Dermis microvascular lymphatic vessel endothelial cell (primary cell): ENCODE measurements around the gene TCEA3. TPM values are rescaled to one million over a fixed set of nuclear protein-coding genes. Genes with fewer than 3 reads are reported as not detected.

Experiments used
- DNase-seq, 2 donors: peaks; one replicate each; pipeline versions ENCODE4 v3.0.0 to v3.0.0-alpha.2; 2010; ENCODE audit warnings: low read depth in 2 of 2
- total RNA-seq: library from RNA; depleted of rRNA; stranded (reverse); fragments of >200 nt; gene quantifications from 2 replicates; pipeline ENCODE4 v1.2.1, GENCODE V29; 2014

TCEA3 gene
- total RNA-seq, 1 donor from 2014 or later = 0.13 TPM

DNA sequence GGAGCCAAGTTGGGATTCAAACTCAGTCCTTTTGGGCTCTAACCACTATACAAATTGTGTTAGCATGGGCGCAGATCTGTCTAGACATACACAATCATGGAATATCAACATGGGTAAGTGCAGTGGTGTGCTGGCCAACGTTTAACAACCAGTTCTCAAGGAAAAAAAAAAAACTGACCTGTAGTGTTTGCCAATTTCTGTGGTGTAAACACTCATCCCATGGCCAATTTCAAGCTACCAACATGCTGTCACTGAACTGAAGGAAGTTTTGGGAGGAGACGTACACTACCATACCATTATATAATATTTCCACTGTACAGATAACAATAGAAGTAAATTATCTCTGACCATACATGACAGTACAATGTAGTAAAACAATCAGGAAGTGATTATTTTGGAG is 3.2 kb downstream of the TCEA3 start:
- DNase-seq = no peak

DNA sequence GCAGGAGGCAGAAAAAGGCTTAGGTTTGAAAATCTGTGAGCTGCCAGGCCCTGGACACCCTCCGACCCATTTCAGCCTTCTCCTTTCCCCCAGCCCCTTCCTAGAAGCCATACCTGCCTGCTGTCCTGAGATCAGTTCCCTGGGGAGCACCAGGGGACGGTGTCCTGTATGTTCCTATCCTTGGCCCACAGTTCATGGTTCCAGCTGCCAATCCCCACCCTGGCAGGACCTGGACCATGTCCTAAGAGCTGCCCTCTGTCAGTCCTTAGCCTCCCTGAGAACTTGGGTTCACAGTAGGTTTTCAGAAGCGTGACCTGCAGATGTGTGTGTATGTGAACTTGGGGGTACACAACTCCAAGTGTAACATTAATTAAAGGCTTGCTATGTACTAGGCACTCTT is 3.8 kb downstream of the TCEA3 start:
- DNase-seq = no peak

DNA sequence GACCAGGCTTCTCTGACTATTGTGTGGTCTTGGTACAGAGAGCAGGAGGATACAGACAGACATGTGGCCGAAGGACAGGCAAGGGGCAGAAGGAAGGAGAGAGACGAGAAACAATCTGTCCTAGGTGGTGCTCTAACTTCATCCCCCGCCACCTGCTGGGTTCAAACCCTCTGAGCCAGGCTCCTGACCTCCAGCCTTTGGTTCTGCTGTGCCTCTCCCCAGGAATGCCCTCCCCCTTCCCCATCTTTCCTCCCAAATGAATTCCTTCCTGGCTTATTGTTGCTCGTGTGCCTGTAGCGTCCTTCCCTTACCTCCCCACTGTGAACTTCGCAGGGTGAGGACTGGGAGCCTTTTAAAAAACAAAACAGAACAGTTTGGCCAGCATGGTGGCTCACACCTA is 5.4 kb downstream of the TCEA3 start:
- no peak for DNase-seq

DNA sequence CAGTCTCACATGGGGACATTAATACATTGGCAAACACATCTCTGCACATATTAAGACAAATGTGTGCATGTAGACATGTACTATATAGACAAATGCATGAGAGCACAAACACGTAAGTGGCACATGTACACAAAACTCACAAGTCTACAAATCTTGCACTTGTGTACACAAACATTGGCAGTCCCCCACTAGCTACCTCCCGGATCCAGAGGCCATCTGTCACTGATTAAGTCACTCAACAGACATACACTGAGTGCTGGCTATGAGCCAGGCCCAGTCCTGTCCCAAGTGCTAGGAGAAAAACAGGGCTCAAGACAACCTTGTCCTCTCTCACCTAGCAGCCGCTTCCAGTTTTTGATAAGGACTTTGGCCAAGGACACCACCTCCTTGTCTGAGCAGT is 7.0 kb downstream of the TCEA3 start:
- peak in 1 of 2 donors; percentile 23 for DNase-seq

DNA sequence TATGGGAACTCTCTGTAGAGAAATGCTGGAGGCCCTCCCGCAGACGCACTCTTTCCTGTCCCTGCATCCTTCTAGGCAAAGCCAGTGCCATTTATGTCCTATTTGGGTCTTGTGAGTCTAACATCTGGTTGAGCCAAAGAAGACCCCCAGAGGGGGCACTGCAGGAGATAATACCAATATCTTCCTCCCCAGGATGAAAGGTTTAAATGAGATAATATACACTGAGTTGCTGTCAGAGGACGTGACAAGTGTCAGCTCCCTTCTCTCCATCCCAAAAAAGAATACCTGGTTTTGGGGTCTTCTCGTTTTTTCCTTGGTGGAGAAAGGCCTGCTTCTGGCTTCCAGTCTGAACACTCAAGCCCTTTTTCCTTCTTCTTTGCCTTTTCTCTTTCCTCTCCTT is 7.6 kb downstream of the TCEA3 start:
- DNase-seq = no peak

DNA sequence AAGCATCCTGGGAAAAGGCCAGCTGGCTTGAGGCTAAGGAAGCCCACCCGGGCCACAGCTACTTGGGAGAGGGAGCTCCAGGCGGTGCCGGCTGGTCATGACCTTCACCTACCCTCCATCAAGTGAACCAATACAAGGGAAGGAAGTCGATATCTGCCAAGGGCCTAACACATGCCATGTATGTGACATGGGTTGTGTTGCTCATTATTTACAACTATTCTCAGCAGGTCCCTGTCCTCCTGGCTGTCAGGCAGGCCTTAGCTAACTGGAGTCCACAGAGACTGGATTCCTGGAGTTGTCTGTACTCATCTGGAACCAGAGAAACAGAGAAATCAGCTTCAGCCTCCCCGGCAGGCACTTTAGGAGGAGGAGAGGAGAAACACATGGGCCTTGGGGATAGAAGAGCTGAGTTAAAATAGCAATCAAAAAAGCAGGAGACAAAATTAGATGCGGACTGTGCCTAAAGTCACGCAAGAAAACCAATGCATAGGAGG is 15.7 kb downstream of the TCEA3 start:
- DNase-seq = no peak

DNA sequence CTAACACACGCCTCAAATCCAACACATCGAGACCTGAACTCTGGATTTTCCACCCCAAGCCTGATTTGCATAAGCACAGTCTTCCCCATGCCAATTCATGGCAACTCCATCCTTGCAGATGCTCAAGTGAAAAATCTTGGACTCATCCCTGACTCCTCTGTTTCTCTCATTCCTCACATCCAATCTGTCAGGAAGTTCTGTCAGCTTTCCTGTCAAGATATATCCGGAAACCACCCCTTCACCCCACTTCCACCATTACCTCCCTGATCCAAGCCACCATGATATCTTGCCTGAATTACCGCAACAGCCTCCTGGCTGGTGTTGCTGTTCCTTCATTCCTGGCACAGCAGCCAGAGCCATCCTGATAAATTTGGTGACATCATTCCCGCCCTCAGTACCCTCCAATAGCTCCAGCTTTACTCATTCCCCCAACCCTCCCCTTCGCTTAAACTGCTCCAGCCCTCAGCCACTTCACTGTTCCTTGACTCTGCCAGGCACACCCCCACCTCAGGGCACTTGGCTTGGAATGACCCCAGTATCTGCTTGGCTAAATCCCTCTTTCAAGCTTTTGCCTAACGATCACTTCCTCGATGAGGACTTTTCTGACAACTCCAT is 17.4 kb downstream of the TCEA3 start:
- DNase-seq = no peak

DNA sequence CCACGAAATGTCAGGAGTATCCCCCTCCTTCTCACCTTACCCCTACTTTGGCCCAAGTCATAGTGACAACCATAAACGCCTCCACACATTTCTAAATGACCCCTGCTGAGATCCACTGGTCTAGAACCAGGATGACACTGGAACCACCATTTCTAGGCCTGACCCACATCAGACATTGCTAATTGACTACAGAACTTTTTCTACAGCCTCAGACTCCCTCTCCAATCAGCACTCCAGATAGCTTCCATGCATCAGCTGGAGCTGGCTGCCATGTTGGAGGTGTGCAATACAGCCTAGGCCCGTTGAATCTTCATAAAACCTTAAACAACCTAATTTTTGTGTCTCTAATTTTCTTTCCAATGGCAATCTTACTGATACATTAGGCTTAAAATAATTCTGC is 18.6 kb downstream of the TCEA3 start:
- DNase-seq = no peak

DNA sequence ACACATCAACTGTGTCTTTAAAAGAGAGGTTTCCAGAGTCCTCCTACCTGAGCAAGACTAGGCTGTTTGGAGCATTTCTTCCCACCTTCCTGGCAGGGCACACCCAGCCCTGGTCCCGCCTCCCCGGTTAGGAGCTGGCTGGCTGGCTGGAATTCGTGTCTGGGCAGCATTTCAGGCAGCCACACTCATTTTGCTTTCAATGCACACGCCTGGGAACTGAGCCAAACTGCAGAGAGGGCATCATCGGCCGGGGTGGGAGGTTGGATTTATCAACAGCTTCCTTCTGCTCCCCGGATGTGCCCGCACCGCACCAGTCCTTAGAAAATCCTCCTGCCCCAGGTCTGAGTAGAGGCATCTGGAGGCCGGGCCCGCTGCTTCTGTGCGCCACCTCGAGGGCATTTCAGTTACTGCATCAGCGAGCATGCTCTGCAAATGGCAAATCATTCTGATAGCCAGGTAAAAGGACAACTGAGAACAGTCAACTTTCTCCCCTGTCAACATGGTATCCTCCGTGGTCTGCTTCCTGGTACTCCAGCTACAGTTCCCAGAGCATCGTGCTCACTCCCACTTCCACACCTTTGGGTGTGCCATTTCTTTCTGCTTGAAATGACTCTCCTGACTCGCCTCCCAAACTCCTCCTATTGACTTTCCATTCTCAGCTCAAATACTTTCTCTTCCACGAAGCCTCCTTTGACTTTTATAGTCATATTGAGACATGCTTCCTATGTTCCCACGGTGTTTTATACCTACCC is 20.6 kb downstream of the TCEA3 start:
- DNase-seq = peak; percentile 27 to 73

DNA sequence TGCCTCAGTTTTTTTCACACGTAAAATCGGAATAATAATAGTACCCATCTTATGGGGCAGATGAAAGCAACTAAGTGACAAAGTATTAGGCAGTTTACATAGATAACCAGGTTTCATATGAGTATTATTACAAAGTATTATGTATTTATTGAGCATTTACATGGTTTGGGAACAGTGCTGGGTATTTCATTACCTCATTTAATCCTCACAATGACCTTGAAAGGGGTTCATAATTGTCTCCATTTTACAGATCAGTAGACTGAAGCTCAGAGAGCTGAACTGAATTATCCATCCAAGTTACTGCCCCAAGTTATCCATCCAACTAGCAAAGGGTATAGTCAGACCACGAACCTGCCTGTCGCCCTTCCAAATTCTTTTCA is 21.2 kb downstream of the TCEA3 start:
- DNase-seq = no peak

DNA sequence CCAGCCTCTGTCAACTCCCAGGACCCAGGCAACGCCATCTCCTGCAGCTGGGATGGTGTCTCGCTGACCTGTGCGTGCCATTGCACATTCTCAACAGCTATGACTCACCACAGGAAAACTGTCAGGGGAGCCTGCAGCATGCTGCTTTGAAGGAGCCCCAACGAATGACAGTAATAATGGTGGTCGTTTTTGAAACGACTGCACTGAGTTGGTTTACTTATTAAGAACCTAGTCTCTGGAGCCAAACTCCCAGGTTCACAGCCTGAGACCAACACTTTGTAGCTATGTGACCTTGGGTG is 21.6 kb downstream of the TCEA3 start:
- peak; percentile 51 to 87 for DNase-seq

DNA sequence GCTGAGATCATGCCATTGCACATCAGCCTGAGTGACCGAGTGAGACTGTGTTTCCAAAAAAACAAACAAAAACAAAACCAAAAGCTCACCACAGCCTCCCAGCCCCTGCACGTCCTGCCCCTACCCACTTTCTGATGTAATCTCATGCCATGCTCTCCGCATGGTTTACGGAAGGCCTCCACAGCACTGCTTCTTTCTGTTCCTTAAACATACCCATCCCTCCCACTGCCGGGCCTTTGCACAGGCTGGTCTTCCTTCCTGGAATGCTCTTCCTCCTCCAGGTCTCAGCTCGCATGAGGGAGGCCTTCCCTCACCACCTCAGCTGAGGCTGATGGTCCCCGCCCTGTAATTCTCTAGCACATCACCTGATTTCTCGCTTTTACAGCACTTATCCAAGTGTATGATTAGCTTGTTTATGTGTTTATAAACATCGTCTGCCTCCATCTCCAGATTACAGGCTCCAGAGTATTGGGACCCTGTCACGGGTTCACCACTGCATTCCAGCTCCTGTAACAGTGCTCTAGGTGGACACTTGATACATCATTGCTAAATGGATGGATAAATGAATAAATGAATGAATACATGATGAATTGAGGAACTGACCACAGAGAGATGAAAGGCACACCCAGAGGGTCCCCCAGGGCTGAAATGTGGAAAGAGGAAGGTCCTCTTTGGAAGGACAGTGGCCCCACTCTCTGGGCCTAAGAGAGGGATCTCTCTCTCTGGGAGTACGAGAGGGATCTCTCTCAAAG is 22.1 kb downstream of the TCEA3 start:
- no peak for DNase-seq

DNA sequence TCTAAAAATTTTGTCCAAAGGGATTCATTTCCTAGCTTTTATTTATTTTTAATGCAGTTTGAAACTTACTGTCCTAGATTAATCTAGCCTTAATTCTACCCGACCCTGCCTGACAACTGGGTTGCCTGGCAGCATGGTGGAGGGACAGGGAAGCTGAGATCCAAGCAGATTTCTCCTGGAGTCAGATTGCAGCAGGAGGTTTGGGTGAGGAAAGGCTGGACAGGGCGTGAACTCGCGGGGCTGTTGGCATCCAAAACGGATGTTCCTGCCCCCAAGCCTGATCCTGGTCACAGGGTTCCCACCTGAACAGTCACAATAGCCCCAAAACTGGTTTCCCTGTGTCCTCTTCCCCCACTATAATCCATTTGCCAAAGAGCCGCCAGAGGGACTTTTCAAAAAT is 23.2 kb downstream of the TCEA3 start:
- DNase-seq = no peak

DNA sequence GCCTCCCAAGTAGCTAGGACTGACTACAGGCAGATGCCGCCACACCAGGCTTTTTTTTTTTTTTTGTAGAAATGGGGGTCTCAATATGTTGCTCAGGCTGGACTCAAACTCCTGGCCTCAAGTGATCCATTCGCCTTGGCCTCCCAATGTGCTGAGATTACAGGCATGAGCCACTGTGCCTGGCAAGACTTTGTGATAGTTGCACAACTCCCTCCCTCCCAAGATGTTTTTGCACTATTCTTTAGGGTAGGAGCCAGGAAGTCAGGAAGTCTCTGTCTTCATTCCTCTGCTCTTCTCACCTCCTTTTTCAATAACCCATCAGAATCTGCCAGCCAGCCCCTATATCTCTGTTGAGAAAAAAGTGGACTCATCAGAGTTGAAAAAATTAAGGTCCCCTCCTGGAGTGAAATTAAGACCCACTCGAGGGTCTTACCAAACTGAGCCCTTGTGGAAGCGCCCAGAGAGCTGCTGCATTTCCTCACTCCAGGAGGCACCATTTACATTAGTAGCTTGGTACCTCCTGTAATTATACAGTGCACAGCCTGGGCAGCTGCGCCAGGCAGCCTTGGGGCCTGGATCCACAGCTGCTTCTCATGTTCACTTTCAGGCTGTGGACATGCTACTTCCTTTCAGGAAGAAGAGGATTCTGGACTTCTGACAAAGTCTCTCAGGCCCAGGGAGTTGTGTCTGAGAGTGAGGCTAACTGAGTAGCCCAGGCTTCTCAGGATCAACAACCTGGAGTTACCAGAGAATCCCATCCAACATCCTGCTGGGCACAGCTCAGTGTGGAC is 24.0 kb downstream of the TCEA3 start:
- DNase-seq = peak in 1 of 2 donors; percentile 43

DNA sequence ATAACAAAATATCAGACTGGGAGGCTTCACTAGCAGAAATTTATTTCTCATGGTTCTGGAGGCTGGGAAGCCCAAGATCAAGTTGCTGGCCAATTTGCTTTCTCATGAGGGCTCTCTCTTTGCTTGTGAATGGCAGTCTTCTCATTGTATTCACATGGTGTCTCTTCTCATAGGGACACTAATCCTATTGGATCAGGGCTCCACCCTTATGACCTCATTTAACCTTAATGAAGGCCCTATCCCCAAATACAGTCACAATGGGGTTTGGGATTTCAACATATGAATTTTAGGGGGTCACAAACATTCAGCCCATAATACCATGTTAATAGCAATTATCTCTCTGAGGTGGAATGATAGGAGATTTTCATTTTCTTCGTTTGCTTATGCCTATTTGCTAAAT is 25.3 kb downstream of the TCEA3 start:
- no peak for DNase-seq

DNA sequence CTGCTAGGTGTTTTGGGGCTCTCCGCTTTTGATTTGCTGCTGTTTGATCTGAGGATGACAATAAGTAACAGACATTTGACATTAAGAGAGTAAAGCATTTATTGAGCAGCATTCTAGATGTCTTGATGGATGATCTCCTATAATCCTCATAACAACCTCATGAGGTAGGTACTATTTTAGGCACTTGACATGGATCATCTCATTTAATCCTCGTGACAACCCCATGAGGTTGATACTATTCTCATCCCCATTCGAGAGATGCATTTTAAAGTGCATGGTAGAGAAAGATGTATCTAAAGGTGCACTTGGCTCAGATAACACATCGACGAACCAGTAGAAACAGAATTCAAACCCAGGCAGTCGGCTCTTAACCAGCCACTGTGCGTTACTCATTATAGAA is 26.6 kb downstream of the TCEA3 start:
- no peak for DNase-seq

DNA sequence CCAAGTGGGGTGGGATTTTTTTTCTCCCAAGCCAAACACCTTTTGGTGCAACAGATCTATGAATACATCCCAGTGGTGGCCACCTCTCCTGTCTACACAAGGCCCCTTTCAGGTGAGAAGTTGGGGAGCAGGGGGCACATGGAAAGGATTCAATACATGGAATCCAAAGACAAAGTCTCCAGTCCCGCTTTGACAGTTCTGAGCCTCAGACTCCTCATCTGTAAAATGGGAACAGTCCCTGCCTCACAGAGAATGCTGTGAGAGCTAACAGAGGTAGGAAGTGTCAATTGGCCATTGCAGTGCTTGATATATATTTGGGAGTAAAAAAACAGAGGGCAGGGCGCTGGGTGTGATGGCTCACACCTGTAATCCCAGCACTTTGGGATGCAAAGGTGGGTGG is 28.2 kb downstream of the TCEA3 start:
- no peak for DNase-seq

DNA sequence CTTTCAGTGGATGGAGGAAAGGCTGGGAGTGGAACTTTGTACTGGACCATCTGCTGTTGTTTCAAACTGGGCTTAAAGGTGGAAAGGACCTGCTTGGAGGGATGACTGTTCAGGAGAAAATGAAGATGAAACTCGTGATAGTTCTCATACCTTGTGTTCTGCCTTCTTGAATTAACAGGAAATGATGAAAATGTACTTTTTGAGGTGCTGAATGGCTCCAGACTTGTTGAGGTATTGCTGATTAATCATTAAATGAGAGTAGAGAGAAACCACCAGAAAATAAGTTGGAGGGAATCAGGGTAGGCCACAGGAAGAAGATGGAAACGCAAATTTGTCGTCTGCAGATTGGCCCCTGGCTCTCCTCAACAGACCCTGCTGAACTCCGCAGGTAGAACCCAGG is 28.7 kb downstream of the TCEA3 start:
- DNase-seq = no peak

DNA sequence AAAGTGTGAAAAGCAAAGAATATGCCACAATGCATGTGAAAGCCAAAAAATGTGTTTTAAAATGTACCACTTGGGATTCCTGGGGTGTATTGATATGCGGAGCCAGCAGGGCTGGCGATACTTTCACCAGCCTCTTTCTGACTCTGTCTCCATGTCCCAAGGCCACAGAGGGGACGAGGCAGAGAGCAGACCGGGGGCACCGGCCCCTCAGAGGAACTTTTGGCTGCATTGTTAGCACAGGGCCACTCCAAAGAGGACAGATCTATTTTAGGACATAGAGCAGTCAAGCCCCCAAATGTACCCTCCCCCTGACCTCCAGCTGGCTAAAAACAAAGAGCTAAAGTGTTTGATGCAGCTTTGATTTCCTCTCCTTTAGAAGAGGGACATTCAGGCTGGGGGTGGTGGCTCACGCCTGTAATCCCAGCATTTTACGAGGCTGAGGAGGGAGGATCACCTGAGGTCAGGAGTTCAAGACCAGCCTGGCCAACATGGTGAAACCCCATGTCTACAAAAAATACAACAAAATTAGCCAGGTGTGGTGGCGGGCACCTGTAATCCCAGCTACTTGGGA is 29.3 kb downstream of the TCEA3 start:
- no peak for DNase-seq

DNA sequence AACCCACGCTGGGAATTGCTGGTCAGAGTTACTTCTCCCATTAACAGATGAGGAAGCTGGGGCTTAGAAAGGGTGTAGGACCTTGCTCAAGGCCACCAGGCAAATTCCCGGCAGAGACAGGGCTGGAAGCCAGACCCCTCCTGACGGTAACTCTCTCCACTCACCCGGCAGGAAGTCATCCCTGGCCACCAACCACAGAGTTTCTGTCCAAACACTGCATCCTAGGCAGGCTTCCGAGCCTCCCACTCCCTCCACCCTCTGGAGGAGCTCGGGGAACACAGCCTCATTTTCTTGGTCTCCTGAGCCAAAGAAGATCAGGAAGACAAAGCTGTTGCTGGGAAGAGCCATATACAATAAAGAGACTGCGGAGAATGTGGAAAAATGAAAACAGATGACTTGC is 29.9 kb downstream of the TCEA3 start:
- no peak for DNase-seq

DNA sequence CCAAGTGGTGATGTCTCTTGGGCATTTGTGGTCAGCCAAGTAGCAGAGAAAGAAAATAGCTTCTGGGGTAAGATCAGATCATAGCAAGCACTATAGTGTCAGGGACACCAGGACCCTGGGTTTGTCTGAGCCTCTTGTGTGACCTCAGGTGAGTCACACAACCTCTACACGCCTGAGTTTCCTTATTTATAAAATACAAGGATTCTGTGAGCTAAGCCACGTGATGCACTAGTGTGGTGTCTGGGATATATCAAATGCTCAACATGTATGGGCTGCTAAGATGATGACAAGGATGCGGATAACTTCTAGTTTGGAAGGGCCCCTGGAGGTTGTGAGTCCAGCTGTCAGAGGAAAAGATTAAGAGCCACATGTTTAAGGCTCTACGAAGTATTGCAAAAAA is 30.4 kb downstream of the TCEA3 start:
- peak in 1 of 2 donors; percentile 65 for DNase-seq

DNA sequence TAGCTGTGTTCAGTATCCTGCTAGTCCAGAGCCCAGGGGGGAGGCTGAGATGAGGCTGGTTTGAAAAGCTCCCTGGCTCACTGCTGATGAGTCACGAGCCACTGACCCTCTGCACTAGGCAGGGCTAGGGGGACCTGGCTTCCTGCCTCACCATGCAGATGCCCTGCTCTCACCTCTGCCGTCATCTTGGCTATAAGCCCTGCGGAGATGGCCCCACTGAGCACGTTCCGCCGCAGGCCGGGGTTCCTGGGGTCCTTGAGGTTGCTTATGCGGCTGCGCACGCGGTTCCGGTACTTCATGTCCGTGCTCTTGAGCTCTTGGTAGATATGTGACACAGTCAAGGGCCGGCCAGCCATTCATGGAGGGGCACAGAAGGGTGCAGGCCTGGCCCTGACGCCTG is 30.8 kb downstream of the TCEA3 start:
- peak; percentile 41 to 85 for DNase-seq
